GM12875 (cell line): Measurements from ENCODE around the gene H3-3A.

Source experiments
- H3K4me3 ChIP-seq: one replicate; pipeline ENCODE4 v1.5.1; 2011; ENCODE audit warnings: low read depth, low read length, control low read depth
- TF ChIP-seq, protein P1 (sequence below): IDR thresholded peaks from 2 replicates; pipeline ENCODE4 v1.5.1; 2011; ENCODE audit warnings: low read depth, mild to moderate bottlenecking, control low read depth, inconsistent platforms, low read length, moderate library complexity, borderline replicate concordance; ENCODE audit not compliant: insufficient read depth

H3-3A gene

DNA sequence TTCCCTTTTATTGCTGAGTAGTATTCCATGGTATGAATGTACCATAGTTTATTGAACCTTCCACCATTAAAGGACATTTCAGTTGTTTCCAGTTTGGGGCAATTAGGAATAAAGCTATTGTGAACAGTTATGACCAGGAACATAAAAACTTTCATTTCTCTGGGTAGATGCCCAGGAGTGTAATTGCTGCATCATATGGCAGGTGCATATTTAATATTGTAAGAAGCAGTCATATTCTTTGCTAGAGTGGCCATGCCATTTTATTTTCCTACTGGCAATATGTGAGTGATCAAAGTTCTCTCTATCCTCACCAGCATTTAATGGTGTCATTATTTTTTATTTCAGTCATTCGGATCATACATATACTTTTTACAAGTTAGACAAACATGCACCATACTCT, 23.9 kb upstream of the H3-3A start:
- H3K4me3 ChIP-seq: no peak overlapping the region
- TF ChIP-seq, protein P1, sequence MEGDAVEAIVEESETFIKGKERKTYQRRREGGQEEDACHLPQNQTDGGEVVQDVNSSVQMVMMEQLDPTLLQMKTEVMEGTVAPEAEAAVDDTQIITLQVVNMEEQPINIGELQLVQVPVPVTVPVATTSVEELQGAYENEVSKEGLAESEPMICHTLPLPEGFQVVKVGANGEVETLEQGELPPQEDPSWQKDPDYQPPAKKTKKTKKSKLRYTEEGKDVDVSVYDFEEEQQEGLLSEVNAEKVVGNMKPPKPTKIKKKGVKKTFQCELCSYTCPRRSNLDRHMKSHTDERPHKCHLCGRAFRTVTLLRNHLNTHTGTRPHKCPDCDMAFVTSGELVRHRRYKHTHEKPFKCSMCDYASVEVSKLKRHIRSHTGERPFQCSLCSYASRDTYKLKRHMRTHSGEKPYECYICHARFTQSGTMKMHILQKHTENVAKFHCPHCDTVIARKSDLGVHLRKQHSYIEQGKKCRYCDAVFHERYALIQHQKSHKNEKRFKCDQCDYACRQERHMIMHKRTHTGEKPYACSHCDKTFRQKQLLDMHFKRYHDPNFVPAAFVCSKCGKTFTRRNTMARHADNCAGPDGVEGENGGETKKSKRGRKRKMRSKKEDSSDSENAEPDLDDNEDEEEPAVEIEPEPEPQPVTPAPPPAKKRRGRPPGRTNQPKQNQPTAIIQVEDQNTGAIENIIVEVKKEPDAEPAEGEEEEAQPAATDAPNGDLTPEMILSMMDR: no peak

- H3K4me3 ChIP-seq: no peak overlapping the region
- TF ChIP-seq, protein P1: no peak
These were observed 21.1 kb upstream of the H3-3A start for GRCh38 chr1:226041419-226041818.

GRCh38 chr1:226044514-226045101, 17.9 kb upstream of the H3-3A start:
- TF ChIP-seq, protein P1: no peak
- no peak overlapping the region for H3K4me3 ChIP-seq

- TF ChIP-seq, protein P1: no peak
- no peak overlapping the region for H3K4me3 ChIP-seq
These were observed 16.3 kb upstream of the H3-3A start for GRCh38 chr1:226046240-226046639.

DNA sequence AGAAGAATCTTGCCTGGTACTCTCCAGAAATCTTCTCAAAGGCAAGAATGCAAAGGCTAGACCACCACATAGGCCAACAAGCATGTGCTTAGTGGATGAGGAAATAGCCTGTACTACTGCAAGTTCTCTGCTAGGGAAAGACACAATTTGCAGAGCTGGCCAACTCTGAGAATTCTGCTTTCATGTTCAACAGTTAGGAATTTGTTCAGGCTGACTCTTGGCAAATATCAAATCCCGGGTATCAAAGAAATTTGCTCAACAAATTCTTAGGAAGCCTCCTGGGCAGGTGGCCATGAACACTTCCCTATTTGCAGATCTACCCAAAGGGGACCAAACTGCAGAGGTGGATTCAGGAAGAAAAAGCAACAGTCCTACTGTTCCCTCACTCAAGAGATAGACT, 15.0 kb upstream of the H3-3A start:
- TF ChIP-seq, protein P1: no peak
- no peak overlapping the region for H3K4me3 ChIP-seq

- TF ChIP-seq, protein P1: no peak
- H3K4me3 ChIP-seq: no peak overlapping the region
These were observed 13.6 kb upstream of the H3-3A start for GRCh38 chr1:226048886-226049285.

- no peak overlapping the region for H3K4me3 ChIP-seq
- TF ChIP-seq, protein P1: no peak
These were observed 12.4 kb upstream of the H3-3A start for GRCh38 chr1:226050133-226050532.
